Parathyroid adenoma (tissue), 2 donors: Measurements from ENCODE around the gene HACD1.

ENCODE experiments used
- H2AFZ ChIP-seq: fragments of 300-600 bp; sonication (generic); one replicate; pipeline ENCODE4 v1.7.0; 2017; ENCODE audit warnings: antibody characterized with exemption, mild to moderate bottlenecking
- H3K27ac ChIP-seq: fragments of 300-600 bp; sonication (generic); one replicate; pipeline ENCODE4 v1.7.0; 2017
- H3K27me3 ChIP-seq: fragments of 300-600 bp; sonication (generic); one replicate; pipeline ENCODE4 v1.7.0; 2017; ENCODE audit warnings: low read length; ENCODE audit not compliant: control insufficient read depth, insufficient read depth
- H3K36me3 ChIP-seq: fragments of 300-600 bp; sonication (generic); one replicate; pipeline ENCODE4 v1.7.0; 2017; ENCODE audit warnings: low read length; ENCODE audit not compliant: control insufficient read depth, insufficient read depth
- H3K4me1 ChIP-seq: fragments of 300-600 bp; sonication (generic); one replicate; pipeline ENCODE4 v1.7.0; 2017; ENCODE audit warnings: control low read depth
- H3K4me2 ChIP-seq: fragments of 300-600 bp; sonication (generic); one replicate; pipeline ENCODE4 v1.7.0; 2017; ENCODE audit warnings: low read length
- H3K4me3 ChIP-seq: fragments of 300-600 bp; sonication (generic); one replicate; pipeline ENCODE4 v1.7.0; 2017; ENCODE audit warnings: low read depth, low read length
- H3K79me2 ChIP-seq: fragments of 300-600 bp; sonication (generic); one replicate; pipeline ENCODE4 v1.7.0; 2017; ENCODE audit warnings: control low read depth
- H3K9ac ChIP-seq: fragments of 300-600 bp; sonication (generic); one replicate; pipeline ENCODE4 v1.7.0; 2017; ENCODE audit warnings: mild to moderate bottlenecking
- H3K9me3 ChIP-seq: fragments of 300-600 bp; sonication (generic); one replicate; pipeline ENCODE4 v1.7.0; 2017; ENCODE audit warnings: low read length; ENCODE audit not compliant: control insufficient read depth
- CTCF ChIP-seq: fragments of 300-600 bp; sonication (generic); IDR thresholded peaks from one replicate; pipeline ENCODE4 v1.7.0; 2017; ENCODE audit warnings: antibody characterized with exemption, mild to moderate bottlenecking
- donor health status: primary hyperparathyroidism.

HACD1 gene

GRCh38 chr10:17607060-17607459, 10.1 kb downstream of the HACD1 start:
- Histone ChIP-seq H3K9ac (no peak overlapping the region), H3K4me1 (no peaks in the 10 kb centered on the region), H3K4me2 (no peak overlapping the region), H3K9me3 (no peaks in the 10 kb centered on the region), H2AFZ (no peak overlapping the region), H3K79me2 (no peaks in the 10 kb centered on the region), H3K4me3 (no peak overlapping the region), H3K27ac (no peak overlapping the region), H3K27me3 (no peaks in the 10 kb centered on the region), H3K36me3 (no peaks in the 10 kb centered on the region)
- TF ChIP-seq CTCF: no peak

- Histone ChIP-seq H3K4me1 (no peaks in the 10 kb centered on the region), H3K4me3 (no peak overlapping the region)
Observed at GRCh38 chr10:17606547-17607040, 10.6 kb downstream of the HACD1 start.

GRCh38 chr10:17605936-17606335, 11.2 kb downstream of the HACD1 start:
- no peak overlapping the region for H3K9ac ChIP-seq
- H3K4me2 ChIP-seq: no peak overlapping the region
- H3K27ac ChIP-seq: no peak overlapping the region
- no peaks in the 10 kb centered on the region for H3K9me3 ChIP-seq
- H3K4me3 ChIP-seq: no peak overlapping the region
- H3K79me2 ChIP-seq: no peaks in the 10 kb centered on the region
- no peaks in the 10 kb centered on the region for H3K27me3 ChIP-seq
- H3K36me3 ChIP-seq: no peaks in the 10 kb centered on the region
- no peak overlapping the region for H2AFZ ChIP-seq
- no peaks in the 10 kb centered on the region for H3K4me1 ChIP-seq
- no peak for TF ChIP-seq CTCF

More at GRCh38 chr10:17606547-17607040, 10.6 kb downstream of the HACD1 start:
- Histone ChIP-seq H3K27me3 (no peaks in the 10 kb centered on the region), H3K36me3 (no peaks in the 10 kb centered on the region), H3K9ac (no peak overlapping the region), H3K9me3 (no peaks in the 10 kb centered on the region), H3K27ac (no peak overlapping the region), H3K4me2 (no peak overlapping the region), H2AFZ (no peak overlapping the region), H3K79me2 (no peaks in the 10 kb centered on the region)
- no peak for TF ChIP-seq CTCF

- Histone ChIP-seq H3K4me1 (no peaks in the 10 kb centered on the region), H3K4me3 (no peak overlapping the region), H3K27ac (no peak overlapping the region), H2AFZ (no peak overlapping the region), H3K79me2 (no peaks in the 10 kb centered on the region), H3K9ac (no peak overlapping the region), H3K36me3 (no peaks in the 10 kb centered on the region), H3K9me3 (no peaks in the 10 kb centered on the region), H3K4me2 (no peak overlapping the region), H3K27me3 (no peaks in the 10 kb centered on the region)
- no peak for TF ChIP-seq CTCF
Observed at GRCh38 chr10:17599089-17599488, 18.1 kb downstream of the HACD1 start.

GRCh38 chr10:17597386-17597785, 19.8 kb downstream of the HACD1 start:
- H3K9ac ChIP-seq: no peak overlapping the region
- no peak overlapping the region for H3K27ac ChIP-seq
- no peaks in the 10 kb centered on the region for H3K4me1 ChIP-seq
- no peak for TF ChIP-seq CTCF
- H3K36me3 ChIP-seq: no peaks in the 10 kb centered on the region
- no peaks in the 10 kb centered on the region for H3K79me2 ChIP-seq
- no peak overlapping the region for H2AFZ ChIP-seq
- no peak overlapping the region for H3K4me2 ChIP-seq
- H3K4me3 ChIP-seq: no peak overlapping the region
- no peaks in the 10 kb centered on the region for H3K9me3 ChIP-seq
- H3K27me3 ChIP-seq: no peaks in the 10 kb centered on the region
